KOPT-K1 (cell line): Measurements from ENCODE around the gene SNX20.

Source experiments
- H3K27ac ChIP-seq: fragments of 200-600 bp; sonication (generic); 2 replicates; pipeline ENCODE4 v1.5.1; 2016; ENCODE audit warnings: antibody characterized with exemption, mild to moderate bottlenecking, low read depth, low read length; ENCODE audit not compliant: poor library complexity, severe bottlenecking
- H3K36me3 ChIP-seq: fragments of 200-600 bp; sonication (generic); 2 replicates; pipeline ENCODE4 v1.5.1; 2017; ENCODE audit warnings: antibody characterized with exemption, mild to moderate bottlenecking, low read length, moderate library complexity; ENCODE audit not compliant: insufficient read depth
- H3K9me3 ChIP-seq: fragments of 200-600 bp; sonication (generic); 2 replicates; pipeline ENCODE4 v1.5.1; 2017; ENCODE audit warnings: antibody characterized with exemption, low read length, mild to moderate bottlenecking; ENCODE audit not compliant: insufficient read depth, poor library complexity, severe bottlenecking

The SNX20 gene

DNA sequence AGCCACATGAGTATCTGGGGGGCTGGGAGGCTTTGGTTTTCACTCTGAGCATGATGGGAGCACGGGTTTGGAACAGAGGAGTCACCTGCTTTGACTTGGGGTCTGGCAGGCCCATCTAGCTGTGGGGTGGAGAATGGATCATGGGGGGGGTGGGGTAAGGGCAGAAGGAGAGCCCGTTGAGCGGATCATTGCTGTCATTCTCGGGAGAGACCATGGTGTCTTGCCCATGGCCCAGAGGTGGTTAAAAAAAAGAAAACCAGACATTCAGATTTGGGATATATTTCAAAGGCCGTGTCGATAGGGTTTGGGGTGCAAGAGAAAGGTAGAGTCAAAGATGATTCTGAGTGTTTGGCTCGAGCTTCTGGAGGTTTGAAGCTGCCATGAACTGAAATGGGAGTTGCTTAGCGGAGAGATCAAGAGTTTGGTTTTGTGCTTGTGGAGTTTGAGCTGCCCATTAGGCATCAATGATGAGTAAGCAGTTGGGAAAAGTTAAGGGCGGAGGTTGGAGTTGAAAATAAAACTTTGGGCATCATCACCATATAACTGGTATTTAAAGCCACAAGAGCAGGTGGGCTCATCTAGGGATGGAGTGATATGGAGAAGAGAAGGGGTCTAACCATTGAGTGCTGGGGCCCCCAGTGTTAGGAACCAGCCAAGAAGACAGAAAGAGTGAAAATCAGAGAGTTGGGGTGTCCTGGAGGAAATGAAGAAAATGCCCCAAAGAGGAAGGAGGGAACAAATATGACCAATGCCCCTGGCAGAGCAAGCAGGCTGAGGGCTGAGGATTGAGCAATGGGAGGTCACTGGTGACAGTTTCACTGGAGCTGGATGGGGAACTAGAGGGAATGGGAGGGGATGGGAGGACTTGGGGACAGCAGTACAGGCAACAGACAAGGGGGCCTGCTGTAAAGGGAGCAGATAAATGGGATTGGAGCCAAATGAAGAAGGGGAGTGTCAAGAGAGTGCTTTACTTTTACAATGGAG lies 14.2 kb upstream of the SNX20 start:
- H3K27ac ChIP-seq = no peak overlapping the region
- H3K36me3 ChIP-seq = no peaks in the 10 kb centered on the region
- H3K9me3 ChIP-seq = no peaks in the 10 kb centered on the region

DNA sequence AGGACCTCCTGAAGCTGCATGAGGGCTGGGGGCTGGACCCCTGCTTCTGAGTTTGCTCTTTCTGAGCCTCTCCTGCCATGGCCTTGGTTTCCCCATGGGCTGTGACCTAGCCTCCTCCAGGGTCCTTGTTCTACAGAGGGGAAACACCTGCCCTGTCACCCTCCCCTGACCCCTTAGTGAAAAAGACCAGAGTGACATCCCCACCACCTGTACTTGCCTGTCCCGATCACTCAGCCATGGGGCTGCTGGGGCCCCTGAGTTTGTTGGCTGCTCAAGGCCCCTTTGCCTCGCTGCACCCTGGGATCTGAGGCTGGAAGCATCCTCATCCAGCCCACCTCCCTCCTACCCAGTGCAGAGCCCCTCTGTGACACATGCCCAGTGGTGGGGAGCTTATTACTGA lies 13.1 kb upstream of the SNX20 start:
- Histone ChIP-seq H3K9me3 (no peaks in the 10 kb centered on the region), H3K36me3 (no peaks in the 10 kb centered on the region), H3K27ac (no peak overlapping the region)

DNA sequence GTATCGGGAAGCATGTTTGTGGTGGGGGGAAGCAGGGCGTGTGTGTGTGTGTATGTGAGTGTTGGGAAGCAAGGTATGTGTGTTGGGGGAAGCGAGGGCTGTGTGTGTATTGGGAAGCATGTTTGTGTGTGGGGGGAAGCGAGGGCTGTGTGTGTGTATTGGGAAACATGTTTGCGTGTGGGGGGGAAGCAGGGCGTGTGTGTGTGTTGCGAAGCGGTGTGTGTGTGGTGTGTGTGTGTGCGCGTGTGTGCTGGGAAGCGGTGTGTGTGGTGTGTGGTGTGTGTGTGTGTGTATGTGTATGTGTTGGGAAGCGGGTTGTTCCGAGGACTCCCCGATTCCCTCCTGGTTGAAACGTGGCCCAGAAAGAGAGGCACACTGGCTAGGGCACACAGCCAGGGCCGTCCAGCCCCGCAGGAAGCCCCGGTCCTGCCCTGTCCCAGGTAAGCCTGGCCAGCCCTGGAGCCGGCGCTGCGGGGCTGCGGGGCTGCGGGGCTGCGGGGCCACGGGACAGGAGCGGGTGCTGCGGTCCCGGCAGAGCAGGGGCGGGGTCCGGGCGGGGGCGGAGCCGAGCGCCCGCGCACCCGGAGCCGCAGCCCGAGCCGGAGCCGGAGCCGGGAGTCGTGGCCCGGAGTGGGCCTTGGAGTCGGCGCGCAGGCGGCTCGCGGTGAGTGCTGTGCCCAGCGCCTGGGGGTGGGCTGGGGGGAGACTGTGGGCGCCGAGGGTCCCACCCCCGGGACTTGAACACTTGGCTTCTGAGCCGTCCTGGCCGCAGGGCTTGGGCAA lies 12.1 kb upstream of the SNX20 start, which contains the start of gene NOD2:
Gene NOD2 (plus strand): TSS at position 608 of the 783 bp plus-strand sequence. CDS start 5,890 bp downstream, outside the sequence.
- H3K36me3 ChIP-seq = no peaks in the 10 kb centered on the region
- no peak within 1 kb of the TSS for H3K27ac ChIP-seq
- H3K9me3 ChIP-seq = no peaks in the 10 kb centered on the region

DNA sequence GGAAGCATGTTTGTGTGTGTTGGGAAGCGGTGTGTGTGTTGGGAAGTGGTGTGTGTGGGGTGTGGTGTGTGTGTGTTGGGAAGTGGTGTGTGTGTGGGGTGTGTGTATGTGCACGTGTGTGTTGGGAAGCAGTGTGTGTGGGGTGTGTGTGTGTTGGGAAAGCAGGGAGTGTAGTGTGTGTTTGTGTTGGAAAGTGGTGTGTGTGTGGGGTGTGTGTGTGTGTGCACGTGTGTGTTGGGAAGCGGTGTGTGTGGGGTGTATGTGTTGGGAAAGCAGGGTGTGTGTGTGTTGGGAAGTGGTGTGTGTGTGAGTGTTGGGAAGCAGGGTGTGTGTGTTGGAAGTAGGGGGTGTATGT lies 11.5 kb upstream of the SNX20 start:
- no peaks in the 10 kb centered on the region for H3K9me3 ChIP-seq
- no peak overlapping the region for H3K27ac ChIP-seq
- H3K36me3 ChIP-seq = no peaks in the 10 kb centered on the region

DNA sequence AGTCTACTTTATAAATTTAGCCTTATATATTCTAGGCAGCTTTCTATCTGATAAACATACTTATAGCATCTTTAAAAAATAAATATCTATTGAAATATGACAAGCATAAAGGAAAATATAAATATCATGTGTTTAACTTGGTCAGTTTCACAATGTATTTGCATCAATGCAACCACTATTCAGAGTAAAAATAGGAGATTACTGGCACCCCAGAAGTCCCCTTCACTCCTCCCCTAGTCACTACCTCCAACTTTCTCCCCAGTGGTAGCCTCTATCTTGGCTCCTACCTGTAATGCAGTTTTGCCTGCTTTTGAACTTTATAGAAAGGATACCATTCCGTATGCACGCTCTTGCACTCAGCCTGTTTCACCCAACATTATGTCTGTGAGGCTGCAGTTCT lies 9.1 kb upstream of the SNX20 start:
- Histone ChIP-seq H3K9me3 (no peaks in the 10 kb centered on the region), H3K27ac (no peak overlapping the region), H3K36me3 (no peaks in the 10 kb centered on the region)

DNA sequence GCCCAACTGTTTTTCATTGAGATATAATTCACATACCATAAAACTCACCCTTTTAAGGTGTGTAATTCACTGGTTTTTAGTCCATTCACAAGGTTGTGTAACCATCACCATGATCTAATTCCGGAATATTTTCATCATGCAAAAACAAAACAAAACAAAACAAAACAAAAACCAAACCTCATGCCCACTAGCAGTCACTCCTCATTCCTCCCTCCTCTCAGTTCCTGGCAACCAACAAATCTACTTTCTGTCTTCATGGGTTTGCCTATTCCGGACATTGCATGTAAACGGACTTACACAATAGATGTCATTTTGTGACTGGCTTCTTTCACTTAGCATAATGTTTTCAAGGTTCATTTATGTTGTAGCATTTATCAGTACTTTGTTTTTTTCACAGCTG lies 7.8 kb upstream of the SNX20 start:
- H3K9me3 ChIP-seq = no peaks in the 10 kb centered on the region
- no peak overlapping the region for H3K27ac ChIP-seq
- H3K36me3 ChIP-seq = no peaks in the 10 kb centered on the region

DNA sequence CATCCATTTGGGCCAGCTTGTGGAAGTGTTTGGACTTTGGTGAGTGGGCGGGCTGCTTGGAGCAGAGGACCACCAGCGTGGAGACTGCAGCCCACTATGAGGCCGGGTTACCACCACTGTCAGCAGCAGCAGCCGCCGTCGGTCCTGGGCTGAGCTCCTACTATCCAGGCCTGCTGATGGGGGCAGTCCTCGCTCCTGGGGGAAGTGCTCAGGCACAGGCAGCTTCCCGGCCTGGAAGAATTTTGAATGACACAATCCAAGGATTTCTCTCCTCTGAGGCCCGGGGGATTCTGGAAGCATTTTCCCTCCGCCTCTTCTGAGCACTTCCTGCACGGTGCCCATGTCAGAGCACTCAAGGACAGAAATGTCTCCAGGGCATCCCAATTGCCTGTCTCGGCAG lies 7.0 kb upstream of the SNX20 start:
- no peak overlapping the region for H3K27ac ChIP-seq

DNA sequence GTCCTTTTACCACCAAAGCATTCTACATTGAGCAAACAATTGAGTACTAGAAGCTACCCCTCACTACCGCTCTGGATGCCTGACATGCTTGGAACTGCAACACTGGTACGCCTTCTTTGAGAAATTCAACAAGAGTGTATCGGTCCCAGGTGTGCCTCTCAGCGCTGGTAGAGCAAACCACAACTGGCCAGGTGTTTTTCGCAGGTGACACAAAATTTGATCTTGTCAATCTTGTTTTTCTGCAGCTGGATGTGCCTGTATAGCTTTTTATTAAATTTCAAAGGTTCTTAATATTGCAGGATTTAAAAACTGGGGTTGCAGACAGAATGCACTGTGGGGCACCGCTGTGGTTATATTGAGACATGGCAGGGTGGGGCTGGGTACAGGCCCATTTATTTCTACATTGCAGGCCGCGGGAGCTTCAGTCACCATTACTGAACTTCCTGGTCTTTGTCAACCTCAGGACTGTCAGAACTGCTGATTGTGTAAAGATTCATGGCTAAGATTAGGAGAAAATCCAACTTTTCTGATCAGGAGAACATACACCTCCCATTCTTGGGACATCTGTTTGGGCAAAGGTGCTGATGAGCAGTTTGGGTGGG lies 4.5 kb upstream of the SNX20 start:
- Histone ChIP-seq H3K9me3 (no peaks in the 10 kb centered on the region), H3K27ac (no peak overlapping the region)

More for the DNA sequence above, 7.0 kb upstream of the SNX20 start:
- Histone ChIP-seq H3K9me3 (no peaks in the 10 kb centered on the region), H3K36me3 (no peaks in the 10 kb centered on the region)

DNA sequence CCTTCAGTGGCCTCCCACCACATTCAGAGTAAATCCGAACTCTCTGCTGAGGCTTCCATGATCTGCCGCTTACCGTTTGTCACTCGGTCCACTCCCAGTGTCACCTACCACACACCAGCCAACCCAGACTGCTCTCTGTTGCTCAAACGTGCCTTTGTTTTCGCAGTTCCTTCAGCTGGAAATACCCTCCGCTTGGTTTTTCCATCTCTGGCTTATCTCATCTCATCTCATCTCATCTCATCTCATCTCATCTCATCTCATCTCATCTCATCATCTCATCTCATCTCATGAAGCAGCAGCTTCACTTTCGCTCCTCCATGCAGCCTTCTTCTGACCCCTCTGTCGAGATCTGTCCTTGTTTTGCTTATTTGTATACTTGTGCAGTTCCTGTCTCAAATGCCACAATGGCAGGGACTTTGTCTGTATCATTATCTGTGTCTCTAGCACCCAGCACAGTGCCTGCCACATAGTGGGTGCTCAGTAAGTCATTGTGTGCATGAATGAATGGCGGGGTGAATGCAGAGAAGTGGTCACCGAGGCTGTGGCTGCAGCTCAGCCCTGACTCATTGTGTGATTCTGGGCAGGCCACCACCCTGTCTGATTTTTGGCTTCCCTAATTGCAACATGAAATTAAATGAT lies 3.8 kb upstream of the SNX20 start:
- Histone ChIP-seq H3K27ac (no peak overlapping the region), H3K9me3 (no peaks in the 10 kb centered on the region), H3K36me3 (no peaks in the 10 kb centered on the region)

More for the DNA sequence above, 4.5 kb upstream of the SNX20 start:
- H3K36me3 ChIP-seq = no peaks in the 10 kb centered on the region

DNA sequence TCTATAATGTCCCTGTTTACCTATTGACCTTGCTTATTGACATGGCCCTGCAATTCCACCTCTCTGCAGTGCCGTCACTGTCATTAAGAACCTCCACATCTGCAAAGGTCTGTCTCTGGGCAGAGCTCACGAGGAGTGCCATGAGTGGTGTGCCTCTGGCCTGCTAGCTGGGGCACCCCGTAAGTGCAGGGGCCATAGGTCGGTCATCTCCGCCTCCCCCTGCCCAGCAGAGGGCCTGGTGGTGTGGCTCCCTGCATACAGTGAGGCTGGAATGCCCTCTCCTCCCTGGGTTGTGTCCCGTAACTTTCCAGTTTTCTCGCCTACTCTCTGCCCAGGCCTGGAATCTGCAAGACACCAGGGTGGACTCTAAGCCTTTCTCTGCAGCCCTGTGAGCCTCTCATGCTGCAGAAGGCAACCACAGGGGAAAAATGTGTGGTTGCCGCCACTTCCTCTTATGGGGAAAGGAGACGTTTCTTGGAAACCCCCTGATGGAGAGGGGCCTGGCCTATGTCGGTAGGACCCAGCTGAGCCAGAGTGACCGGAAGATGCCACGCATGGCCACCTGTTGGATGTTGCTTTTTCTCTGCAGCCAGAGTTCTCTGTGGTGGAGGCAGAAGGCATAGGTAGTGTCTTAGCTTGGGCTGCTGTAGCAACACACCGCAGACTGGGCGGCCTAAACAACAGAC lies 2.7 kb upstream of the SNX20 start:
- H3K36me3 ChIP-seq = no peaks in the 10 kb centered on the region; the same call in 1 of the 2 replicates
- H3K9me3 ChIP-seq = no peaks in the 10 kb centered on the region
- H3K27ac ChIP-seq = no peak overlapping the region

DNA sequence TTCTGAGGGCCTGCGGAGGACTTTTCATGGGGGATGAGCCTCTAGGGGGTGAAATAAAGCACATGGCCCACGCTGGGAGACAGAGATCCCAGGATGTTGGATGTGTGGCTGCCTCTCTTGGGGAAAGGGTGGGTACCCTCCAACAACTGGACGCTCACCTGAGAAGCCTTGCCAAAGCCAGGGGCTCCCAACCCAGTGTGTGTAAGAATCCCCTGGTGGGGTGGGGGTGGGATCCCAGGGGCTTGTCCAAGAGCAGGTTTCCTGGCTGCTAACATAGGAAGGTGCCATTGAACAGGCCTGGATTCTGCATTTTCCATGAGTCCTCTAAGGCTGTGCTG lies 587 bp downstream of the SNX20 start:
- Histone ChIP-seq H3K36me3 (peaks cover 16% of the 10 kb centered on the region; the same call in 1 of the 2 replicates), H3K9me3 (no peaks in the 10 kb centered on the region), H3K27ac (peak overlapping the region; percentile 68)

DNA sequence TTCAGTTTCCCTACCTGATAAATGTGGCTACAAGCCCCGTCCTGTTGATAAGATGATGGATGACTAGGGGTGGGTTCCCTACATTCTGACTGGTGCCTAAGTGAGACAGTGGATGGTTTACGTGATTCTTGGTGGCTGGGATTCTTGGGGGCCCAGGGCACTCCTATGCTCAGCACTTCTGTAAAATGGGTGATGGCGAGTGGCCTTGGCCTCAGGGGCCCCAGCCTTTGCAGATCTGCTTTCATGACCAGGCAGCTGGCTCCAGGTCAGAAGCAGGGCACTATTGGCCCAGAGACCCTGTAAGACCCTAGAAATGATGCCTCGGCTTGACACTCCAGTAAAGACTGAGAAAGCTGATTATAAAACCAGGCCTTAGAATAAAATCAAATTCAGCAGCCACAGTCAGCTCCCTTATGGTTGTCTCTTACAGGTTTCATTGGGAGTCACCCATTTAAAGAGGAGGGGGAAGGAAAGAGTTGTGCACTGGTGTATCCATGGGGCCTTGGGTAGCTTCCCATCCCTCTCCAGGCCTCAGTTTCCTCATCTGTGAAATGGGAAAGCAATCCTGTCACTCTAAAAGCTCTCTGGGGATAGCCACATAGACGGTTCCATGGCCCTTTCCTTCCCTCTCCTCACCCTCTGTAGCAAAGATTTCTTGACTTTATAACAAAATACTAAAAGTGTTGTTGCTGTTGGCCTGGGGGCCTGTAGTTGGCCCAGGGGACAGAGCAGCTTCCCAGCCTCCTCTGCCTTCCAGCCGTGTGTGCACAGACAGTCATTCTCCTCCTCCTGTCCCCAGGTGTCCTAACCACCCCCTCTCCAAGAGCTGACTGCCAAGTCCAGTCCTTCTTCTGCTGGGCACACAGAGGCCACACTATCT lies 1.2 kb downstream of the SNX20 start:
- Histone ChIP-seq H3K27ac (peak overlapping the region; percentile 68), H3K9me3 (no peaks in the 10 kb centered on the region), H3K36me3 (peaks cover 20% of the 10 kb centered on the region; the same call in 1 of the 2 replicates)

DNA sequence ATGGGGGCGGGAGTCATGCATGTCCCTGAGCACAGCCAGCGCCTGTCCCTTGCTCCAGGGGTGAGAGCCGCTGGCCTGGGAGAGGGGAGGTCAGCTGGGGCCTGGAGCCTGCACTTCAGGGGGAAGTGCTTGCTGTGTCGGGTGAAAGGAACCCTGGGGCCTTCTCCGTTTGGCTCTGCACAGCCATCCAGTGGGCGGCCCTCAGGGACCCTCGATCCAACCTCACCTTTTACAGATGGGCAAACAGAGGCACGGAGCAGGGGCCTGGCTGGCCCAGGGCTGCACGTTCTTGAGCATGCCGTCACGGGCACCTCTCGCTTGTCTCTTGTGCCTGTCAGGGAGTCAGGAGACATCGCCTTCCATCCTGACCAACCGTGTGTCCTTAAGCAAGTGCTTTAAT lies 1.8 kb downstream of the SNX20 start:
- Histone ChIP-seq H3K9me3 (no peaks in the 10 kb centered on the region), H3K27ac (no peak overlapping the region), H3K36me3 (peaks cover 26% of the 10 kb centered on the region; the same call in 1 of the 2 replicates)
